ENCODE measurements around the gene MRPS5. TPM values are rescaled to one million over a fixed set of nuclear protein-coding genes. Genes with fewer than 3 reads are reported as not detected.

MRPS5 gene
- 10 to 100 TPM; 93.0 to 96.1 TPM for total RNA-seq

DNA sequence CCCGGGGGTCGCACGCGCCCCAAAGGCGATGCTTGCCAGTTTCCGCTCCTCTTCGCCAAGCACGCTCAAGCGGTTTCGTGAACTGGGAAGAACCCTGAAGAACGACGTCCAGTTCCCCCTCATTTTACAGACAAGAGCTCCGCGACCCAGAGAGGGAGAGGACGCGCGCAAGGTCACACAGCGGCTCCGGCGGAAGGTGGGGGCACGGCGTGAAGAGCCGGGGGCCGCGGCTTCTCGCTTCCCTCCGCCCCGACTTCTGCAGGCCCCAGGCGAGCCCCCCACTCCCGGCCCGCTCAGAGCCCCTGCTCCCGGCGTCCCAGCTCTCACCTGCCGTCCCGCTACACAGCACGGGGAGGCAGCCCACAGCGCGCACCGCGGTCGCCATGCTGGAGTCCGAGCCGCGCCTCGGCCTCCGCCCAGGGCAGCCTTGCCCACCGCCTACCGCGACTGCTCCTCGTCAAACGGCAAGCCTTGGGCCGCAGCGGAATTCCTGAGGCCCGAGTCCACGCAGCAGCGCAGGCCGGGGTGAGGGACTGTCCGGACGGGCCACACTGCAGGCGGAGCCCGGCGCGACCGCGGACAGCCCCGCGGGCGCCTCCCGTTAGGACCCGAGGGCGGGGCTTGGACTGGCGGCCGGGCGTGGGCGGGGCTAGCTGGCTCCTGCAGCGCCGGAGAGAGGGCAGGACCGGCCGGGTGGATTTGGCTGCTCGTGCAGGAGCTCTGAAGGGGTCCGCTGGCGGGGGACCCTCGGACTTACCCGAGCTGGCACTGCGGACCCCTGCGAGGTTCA is at the start of gene MRPS5:
Gene MRPS5 (minus strand): TSS at position 402 of the 790 bp plus-strand sequence. CDS start 17 bp downstream, at position 385.
- CTCF ChIA-PET: interaction anchor here (0.7 to 12.0 kb wide), 8 partner anchors 7 to 103 kb away, joined by 3 to 223 read pairs (median 4); partner anchors contain the start of genes MAL and ZNF2
- Mint-ChIP-seq H3K4me1 (ENCODE audit: low read depth) (peaks cover 37% of the 10 kb centered on the region), H3K36me3 (ENCODE audit: low read depth) (peaks cover 34% of the 10 kb centered on the region), H3K27ac (peak within 1 kb of the TSS; percentile 93), H3K4me3 (peak within 1 kb of the TSS; percentile 82), H3K27me3 (no peaks in the 10 kb centered on the region), H3K9me3 (no peaks in the 10 kb centered on the region)
- POLR2A ChIA-PET: interaction anchor here (0.6 to 2.4 kb wide), 8 partner anchors 38 to 98 kb away, joined by 3 to 10 read pairs (median 4); partner anchors contain the start of genes ZNF2 and ZNF514
- TF ChIP-seq, protein P1, sequence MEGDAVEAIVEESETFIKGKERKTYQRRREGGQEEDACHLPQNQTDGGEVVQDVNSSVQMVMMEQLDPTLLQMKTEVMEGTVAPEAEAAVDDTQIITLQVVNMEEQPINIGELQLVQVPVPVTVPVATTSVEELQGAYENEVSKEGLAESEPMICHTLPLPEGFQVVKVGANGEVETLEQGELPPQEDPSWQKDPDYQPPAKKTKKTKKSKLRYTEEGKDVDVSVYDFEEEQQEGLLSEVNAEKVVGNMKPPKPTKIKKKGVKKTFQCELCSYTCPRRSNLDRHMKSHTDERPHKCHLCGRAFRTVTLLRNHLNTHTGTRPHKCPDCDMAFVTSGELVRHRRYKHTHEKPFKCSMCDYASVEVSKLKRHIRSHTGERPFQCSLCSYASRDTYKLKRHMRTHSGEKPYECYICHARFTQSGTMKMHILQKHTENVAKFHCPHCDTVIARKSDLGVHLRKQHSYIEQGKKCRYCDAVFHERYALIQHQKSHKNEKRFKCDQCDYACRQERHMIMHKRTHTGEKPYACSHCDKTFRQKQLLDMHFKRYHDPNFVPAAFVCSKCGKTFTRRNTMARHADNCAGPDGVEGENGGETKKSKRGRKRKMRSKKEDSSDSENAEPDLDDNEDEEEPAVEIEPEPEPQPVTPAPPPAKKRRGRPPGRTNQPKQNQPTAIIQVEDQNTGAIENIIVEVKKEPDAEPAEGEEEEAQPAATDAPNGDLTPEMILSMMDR (IDR thresholded peaks at IDR 0.05): no peak
- ATAC-seq (peak; percentile 97), DNase-seq (peak; percentile 90)
- intact Hi-C loops (cut with micrococcal nuclease): loop anchor here (5.0 kb wide), 1 partner anchor 36 kb away; the partner anchor contains the start of gene ZNF514

DNA sequence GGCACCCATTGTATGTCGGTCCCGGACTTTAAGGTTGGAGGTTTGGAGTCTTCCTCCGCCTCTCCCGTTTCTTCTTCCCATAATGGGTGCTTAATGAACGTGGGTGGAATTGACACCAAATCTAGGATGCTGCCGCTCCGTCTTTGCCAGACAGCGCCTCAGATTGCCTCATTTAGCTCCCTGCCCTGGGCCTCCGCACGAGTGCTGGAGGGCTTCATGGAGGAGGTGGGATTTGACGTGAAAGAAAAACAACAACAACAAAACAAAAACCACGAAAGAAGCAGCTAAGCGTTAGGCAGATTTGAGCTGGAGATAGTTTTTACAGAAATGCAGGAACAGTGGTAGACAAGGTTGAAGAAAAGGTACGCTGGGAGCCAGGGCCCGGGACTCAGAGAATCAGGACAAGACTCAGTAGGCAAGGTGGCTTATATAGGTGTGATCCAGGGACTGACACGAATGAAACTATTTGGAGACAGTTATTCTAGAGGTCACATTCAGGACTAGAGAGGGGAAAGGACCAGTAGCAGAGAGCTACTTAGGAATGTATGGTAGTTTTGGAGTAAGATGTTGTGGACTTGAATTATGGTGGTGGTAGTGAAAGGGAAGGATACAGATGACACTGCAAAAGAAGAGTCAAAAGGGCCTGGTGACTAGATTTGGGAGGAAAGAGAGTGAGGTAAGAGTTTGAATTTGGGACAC is 44.6 kb upstream of the MRPS5 start:
- POLR2A ChIA-PET: interaction anchor here (0.9 to 2.0 kb wide), 5 partner anchors 12 to 141 kb away, joined by 3 to 10 read pairs (median 5); partner anchors contain the start of genes MAL and MRPS5
- Mint-ChIP-seq H3K4me3 (peak overlapping the region; percentile 100), H3K9me3 (no peaks in the 10 kb centered on the region), H3K36me3 (ENCODE audit: low read depth) (peaks cover 9% of the 10 kb centered on the region), H3K27me3 (no peaks in the 10 kb centered on the region), H3K27ac (peak overlapping the region; percentile 96), H3K4me1 (ENCODE audit: low read depth) (peaks cover 23% of the 10 kb centered on the region)
- intact Hi-C loops (cut with micrococcal nuclease): loop anchor here (10.0 kb wide), 1 partner anchor 91 kb away; no protein-coding TSS in a partner anchor
- DNase-seq (no peak), ATAC-seq (no peak)
- CTCF ChIA-PET: interaction anchor here (0.6 to 3.0 kb wide), 5 partner anchors 11 to 88 kb away, joined by 3 to 16 read pairs (median 5); partner anchors contain the start of gene MRPS5
- TF ChIP-seq, protein P1 (IDR thresholded peaks at IDR 0.05): no peak

DNA sequence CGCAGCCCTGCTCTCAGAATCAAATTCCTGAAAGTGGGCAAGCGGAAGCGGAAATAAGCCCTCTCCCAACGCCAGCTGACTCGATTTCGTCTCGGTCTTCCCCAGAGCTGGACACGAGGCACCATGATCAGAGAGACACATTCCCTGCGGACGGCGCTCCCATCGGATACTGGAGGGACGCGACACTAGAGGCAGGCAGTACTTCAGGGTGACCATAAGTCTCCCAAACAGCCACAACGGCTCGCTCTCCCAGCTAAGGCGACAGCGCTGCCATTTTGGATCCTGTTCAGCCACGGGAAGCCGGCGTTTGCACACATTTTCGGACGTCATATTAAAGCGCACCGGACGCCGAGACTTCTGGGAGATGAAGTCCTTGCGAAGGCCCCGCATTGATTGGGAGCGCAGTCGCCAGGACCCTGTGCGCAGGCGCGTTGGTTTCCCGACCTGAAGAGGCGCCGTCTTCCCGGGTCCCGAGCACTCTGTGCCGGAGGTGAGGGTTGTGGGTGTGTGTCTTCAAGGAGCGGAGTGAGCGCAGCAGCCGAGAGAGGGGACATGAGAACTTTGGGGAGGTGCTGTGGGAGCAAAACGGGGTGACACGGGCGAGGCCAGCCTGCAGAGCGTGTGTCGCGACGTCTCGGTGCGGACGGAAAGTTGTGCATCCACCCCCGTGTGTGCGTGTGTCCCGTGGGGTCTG is 43.9 kb upstream of the MRPS5 start, which contains the start of gene ZNF2:
Gene ZNF2 (plus strand): TSS at position 439 of the 694 bp plus-strand sequence. CDS start 10,418 bp downstream, outside the sequence.
- intact Hi-C loops (cut with micrococcal nuclease): loop anchor here (10.0 kb wide), 1 partner anchor 91 kb away; no protein-coding TSS in a partner anchor

DNA sequence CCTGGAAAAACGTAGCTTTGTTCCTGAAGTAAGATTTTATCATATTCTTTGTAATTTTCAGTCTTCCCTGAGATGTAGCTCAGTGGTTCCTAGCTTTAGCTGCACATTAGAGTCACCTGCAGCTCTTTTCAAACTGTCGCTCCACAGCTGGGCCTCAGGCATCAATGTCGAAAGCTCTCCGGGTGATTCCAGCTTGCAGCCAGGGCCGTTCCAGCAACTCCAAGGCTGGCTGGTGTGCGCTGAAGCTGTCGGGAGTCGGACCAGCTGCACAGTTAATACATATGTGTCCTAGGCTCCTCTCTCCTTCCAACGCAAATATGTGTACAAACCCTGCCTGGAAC is 43.4 kb upstream of the MRPS5 start:
- Mint-ChIP-seq H3K4me3 (peak overlapping the region; percentile 100), H3K27ac (peak overlapping the region; percentile 96), H3K9me3 (no peaks in the 10 kb centered on the region), H3K4me1 (ENCODE audit: low read depth) (peaks cover 28% of the 10 kb centered on the region), H3K36me3 (ENCODE audit: low read depth) (peaks cover 8% of the 10 kb centered on the region), H3K27me3 (no peaks in the 10 kb centered on the region)
- no peak for DNase-seq
- ChIA-PET CTCF (interaction anchor here (1.0 to 3.0 kb wide), 7 partner anchors 10 to 238 kb away, joined by 3 to 16 read pairs (median 5); partner anchors contain the start of genes FAHD2A and MRPS5), POLR2A (interaction anchor here (0.6 to 2.0 kb wide), 6 partner anchors 10 to 140 kb away, joined by 3 to 10 read pairs (median 4); partner anchors contain the start of genes MAL and MRPS5)
- TF ChIP-seq, protein P1 (IDR thresholded peaks at IDR 0.05): no peak
- peak; percentile 14 for ATAC-seq
- intact Hi-C loops (cut with micrococcal nuclease): loop anchor here (10.0 kb wide), 1 partner anchor 90 kb away; no protein-coding TSS in a partner anchor

More for the DNA sequence above, 43.9 kb upstream of the MRPS5 start, which contains the start of gene ZNF2:
- H3K4me1 Mint-ChIP-seq (ENCODE audit: low read depth): peaks cover 23% of the 10 kb centered on the region
- H3K36me3 Mint-ChIP-seq (ENCODE audit: low read depth): peaks cover 8% of the 10 kb centered on the region
- peak; percentile 94 for ATAC-seq
- H3K4me3 Mint-ChIP-seq: peak within 1 kb of the TSS; percentile 100
- peak; percentile 98 for DNase-seq
- no peaks in the 10 kb centered on the region for H3K9me3 Mint-ChIP-seq
- TF ChIP-seq, protein P1 (IDR thresholded peaks at IDR 0.05): no peak
- no peaks in the 10 kb centered on the region for H3K27me3 Mint-ChIP-seq
- ChIA-PET CTCF (interaction anchor here (0.6 to 3.0 kb wide), 8 partner anchors 9 to 237 kb away, joined by 3 to 16 read pairs (median 4); partner anchors contain the start of genes FAHD2A and MRPS5), POLR2A (interaction anchor here (0.6 to 2.0 kb wide), 6 partner anchors 9 to 140 kb away, joined by 3 to 10 read pairs (median 4); partner anchors contain the start of genes MAL and MRPS5)
- H3K27ac Mint-ChIP-seq: peak within 1 kb of the TSS; percentile 96

All from activated CD8-positive, alpha-beta T cell treated with anti-CD3 and anti-CD28 coated beads for 36 hours (primary cell).